ENCODE results near the gene CLEC9A.
"Not testable (repeated sequence)": the region's sequence is repeated elsewhere in the genome, so short reads cannot be mapped to it uniquely, and the experiment has no call there.

Gene CLEC9A

DNA sequence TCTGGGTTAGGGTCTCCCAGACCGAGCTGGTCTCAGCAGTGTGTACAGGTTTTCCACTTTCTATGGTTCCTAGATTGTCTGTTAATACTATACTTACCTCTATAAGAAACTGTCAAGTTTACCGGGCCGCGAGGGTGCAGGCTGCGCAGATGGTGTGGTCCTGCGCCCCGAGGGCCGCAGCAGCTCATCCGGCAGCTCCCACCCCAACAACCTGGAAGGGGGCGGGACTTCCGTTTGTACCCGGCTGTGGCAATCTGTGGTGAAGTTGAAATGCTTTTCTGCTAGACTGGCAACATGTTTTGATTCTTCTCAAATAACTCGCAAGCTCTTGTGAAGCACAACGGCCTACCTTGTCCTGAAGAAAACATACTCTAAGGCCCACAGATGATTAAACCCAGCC lies at the start of gene CLEC9A:
TSS of gene CLEC9A (plus strand) at position 237 of the 400 bp plus-strand sequence. CDS start 22,006 bp downstream, outside the sequence.
- no peak for DNase-seq

DNA sequence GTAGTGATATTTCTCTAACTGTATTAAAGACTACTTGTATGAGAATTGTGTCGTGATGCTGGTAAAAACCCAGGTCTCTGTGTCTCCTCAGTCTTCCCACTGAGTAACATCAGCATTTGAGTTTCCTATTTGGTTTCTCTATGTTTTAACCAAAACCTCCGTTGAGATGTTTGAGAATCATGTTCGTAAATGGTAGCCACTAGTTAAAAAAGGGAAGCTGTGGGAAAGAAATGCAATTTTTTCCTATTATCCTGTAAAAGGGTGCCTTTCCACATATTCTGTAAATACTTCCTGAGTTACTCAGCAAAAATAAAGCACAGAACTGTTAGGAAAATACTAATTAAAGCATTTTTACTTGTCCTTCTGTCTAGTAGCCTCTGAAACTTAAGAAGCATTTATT lies 38.6 kb upstream of the CLEC9A start:
- DNase-seq: no peak

DNA sequence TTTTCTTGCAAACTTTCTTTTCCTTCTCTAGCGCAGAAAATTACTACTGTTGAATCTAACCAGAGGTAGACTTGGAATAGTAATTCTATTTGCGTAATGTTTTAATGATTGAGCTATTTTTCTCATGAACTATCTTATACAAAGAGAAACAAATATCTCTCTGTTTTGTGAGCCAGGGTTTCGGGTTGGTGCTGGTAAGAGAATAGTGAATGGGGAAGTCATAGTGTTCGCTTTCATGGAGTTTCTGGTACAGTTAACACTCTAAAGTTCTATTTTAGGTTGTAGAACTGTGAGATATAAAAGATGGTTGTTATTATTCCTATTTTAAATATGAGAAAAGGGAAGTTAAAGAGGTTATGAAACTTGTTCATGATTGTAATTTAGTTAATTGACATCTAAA lies 38.2 kb upstream of the CLEC9A start:
- DNase-seq: no peak

DNA sequence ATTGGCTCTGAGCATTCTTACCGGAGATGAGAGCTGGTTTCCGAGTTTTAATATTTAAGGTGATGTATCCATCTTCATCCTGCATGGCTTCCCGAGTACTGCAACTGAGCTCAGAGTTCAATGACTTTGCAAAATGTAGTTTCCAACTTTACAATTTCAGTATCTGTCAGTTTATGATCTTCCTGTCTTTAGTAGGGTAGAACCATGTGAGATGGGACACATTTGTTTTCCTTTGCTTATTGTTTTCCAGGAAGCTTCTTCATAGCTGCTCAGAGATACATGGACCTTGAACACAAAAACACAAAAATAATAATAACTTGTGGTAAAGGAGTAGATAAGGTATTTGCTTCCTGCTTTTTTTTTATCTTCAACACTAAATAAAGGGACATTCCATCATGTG lies 31.5 kb upstream of the CLEC9A start, which contains the start of gene CLEC1B:
TSS of gene CLEC1B (minus strand) at position 106 of the 400 bp plus-strand sequence. CDS start at position 85, 21 bp downstream.
- DNase-seq: no peak

DNA sequence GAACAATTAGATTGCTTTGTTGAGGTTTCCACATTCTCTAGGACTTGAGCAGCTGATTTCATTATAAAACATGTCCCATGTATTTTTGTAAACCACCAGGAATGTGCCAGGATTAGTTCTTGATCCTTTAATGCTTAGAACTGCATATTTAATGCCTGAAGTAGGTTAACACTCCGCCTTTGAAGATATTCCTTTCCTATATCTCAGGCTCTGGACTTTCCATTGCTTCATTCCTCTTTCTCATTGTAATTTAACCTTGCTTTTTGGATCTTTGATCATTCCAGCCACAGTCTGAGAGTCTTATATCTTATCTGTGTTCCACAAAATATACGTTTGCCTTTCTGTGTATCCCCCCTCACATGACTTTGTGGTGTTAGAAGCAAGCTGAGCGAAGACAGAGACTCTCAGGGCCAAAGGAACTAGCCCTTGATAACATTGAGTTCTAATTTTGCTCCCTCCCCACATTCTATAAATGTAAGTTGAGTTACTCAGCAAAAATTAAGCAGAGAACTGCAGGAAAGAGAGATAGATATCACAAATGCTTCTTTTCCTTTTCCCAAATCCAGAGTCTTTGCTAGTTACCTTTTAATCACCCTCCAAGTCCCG lies 29.2 kb upstream of the CLEC9A start:
- no peak for DNase-seq

DNA sequence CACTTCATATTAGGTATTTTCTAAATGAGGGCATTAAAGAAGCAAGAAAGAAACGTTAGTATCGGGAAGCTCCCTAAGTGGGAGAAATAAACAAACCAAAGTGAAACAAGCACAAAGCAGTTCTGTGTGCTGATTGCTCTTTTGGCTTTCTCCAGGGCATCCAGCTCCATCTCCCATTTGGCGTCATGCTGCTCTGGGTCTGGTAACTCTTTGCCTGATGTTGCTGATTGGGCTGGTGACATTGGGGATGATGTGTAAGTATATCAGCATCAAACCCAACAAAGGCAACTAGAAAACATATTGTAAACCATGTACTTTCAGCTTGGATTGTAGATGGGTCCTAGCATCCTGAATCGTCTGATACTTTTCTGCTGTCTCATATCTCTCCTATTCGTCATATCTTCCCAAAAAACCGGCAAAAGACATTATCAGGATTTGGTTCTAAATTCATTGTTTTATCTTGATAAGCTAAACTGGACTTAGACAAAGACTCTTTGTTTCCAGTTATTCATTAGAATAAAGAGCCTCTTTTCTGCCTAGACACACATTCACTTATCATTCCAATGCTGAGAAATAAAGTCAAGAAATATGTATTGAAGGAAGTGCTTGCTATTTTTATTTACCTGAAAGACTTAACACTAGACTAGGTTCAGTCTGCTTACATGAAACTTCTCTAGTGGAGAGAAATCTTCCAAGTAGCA lies 17.7 kb upstream of the CLEC9A start:
- no peak for DNase-seq

DNA sequence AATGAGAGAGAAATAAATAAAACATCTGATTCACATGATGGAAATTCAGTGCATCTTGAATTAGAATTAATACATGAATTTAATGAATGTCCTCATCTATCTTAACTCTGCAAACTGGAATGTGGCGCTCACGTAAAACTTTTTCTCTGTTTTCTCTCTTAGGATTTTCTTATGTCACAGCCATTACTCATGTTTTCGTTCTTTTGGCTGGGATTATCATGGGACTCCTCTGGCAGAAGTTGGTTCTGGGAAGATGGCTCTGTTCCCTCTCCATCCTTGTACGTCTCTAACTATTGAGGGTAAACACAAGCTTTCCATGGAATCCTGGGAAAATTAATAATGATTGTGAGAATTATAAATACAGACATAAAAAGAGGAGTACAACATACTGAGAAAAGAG lies 15.0 kb upstream of the CLEC9A start:
- DNase-seq: no peak

DNA sequence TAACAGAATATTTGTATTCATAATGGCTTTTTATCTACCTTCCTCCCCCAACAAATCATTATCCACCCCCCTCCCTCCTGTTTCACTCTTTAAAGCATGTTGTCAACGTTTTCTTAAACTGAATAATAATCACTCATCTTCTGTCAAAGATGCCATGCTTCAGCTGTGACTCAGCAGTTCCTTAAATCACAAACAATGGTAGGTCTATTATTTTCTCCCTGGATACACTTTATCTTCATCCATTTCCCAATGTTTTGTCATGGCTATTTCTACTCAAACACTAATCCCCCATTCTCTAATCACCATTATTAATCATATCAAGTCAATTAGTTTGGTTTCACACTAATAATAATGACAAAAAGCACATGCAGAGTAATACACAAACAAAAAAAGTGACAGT lies 13.6 kb upstream of the CLEC9A start:
- DNase-seq: no peak

DNA sequence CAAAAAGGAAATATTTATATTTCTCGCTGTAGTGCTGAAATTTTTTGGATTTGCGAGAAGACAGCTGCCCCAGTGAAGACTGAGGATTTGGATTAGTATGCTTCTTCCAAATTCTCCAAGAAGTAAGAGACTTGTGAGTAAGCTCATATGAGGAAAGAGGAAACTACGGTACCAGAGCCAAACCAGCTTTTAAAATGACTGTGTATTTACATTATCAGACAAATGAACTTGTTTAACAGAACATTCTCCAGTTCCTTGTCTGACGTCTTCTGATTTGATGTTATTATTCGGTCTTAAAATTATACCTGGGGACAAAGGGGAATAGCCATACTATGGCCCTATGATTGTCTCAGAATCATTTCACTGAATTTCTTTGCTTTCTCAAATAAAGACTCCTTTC lies 12.1 kb upstream of the CLEC9A start:
- no peak for DNase-seq

DNA sequence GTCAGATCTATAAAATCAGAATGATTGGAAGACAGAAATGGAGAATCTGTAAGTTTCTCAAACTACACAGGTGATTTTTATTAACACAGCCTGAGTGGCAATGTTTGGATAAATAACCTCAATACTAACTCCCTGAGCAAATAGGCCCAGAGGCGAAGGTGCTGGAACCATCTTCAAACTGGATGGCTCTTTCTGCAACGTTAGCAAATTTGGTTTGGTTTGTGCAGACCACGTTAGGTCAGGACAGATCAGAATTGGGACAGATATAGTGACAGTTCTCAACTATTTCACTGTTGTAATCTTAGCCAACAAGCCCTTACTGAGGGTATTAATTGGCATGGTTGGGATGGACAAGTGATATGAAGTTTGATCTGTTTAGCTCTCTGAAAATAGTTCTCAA lies 9.1 kb upstream of the CLEC9A start:
- DNase-seq: no peak

DNA sequence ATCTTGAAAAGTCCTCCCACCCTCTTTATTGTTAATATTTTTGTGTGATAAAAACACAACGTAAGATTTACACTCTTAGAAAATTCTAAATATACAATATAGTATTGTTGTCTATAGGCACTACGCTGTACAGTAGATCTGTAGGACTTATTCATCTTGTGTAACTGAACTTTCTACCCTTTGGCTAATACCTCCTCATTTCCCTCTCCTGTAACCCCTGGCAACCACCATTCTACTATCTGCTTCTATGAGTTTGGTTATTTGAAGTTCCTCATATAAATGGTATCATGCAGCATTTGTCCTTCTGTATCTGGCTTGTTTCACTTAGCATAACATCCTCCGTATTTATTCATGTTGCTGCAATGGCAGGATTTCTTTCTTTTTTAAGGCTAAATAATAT lies 5.2 kb upstream of the CLEC9A start:
- DNase-seq: no peak

DNA sequence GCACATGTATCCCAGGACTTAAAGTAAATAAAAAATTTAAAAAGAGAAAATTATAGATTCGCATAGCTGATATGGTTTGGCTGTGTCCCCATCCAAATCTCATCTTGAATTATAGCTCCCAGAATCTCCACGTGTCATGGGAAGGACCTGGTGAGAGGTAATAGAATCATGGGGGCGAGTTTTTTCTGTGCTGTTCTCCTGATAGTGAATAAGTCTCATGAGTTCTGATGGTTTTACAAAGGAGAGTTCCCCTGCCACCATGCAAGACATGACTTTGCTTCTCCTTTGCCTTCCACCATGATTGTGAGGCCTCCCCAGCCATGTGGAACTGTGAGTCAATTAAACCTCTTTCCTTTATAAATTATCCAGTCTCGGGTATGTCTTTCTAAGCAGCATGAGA lies 3.8 kb upstream of the CLEC9A start:
- not testable (repeated sequence) for DNase-seq

DNA sequence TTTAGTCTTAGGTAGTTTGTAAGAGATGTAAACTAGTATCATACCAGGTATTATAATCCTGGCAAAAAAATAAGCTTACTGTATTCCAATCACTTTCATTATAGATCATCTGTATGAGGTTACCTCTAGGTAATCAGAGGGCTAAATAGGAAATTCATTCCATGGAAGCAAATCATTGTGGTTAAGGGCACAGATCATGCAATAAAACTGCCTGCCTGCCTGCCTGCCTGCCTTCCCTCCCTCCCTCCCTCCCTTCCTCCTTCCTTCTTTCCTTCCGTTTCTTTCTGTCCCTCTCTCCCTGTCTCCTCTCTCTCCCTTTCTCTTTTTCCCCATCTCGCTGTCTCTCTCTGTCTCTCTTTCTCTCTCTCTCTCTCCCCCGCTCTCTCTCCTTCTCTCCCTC lies 3.2 kb upstream of the CLEC9A start:
- DNase-seq: no peak

DNA sequence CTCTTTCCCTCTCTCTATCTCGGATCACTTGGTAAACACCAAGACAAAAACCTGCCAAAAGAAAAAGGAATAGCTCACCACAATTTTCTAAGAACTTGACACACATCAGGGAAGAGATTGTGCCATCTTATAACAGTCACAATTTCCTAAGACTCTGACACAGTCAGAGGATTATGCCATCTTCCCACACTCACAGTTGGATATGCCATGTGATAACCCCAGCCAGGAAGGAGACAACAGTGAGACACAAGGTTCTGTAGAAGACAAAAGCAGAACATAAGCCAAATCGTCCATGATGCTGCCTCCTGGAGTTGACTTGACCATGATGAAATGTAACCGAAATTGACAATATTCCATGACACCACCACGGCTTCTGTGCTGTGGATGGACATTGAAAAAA lies 2.8 kb upstream of the CLEC9A start:
- no peak for DNase-seq

DNA sequence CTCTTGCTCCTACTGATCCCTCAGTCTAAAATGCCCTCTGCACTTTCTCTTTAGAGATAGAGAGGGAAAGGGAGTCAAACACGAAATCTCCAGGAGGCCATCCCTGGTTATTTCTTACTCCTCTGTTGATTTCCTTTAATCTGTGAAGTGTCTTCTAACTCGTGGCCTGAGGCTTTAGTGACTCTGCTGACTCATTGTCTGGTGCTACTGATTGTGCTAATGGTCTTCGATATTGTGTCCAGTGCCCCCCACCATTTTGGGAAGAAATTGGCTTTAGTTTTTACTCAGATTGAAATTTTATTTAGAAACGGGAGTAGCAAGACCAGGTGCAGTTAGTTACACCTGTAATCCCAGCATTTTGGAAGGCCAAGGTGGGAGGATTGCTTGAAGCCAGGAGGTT lies 839 bp downstream of the CLEC9A start:
- no peak for DNase-seq

DNA sequence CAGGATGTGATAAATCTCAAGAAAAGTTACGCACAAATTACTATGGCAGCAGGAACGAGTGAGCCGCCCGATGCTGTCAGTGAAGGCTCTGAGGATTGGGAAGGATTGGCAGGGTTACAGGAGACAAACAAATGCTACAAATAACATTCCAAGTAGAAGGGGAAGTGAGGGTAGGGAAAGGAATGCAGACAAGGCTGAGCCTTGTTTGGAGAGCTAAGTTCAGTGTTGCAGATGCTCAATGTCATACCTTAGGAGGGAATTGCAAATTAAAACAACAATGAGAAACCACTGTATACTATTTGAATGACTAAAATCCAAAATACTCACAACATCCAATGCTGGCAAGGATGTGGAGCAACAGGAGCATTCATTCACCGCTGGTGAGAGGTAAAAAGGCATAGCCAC lies 1.3 kb downstream of the CLEC9A start:
- no peak for DNase-seq

DNA sequence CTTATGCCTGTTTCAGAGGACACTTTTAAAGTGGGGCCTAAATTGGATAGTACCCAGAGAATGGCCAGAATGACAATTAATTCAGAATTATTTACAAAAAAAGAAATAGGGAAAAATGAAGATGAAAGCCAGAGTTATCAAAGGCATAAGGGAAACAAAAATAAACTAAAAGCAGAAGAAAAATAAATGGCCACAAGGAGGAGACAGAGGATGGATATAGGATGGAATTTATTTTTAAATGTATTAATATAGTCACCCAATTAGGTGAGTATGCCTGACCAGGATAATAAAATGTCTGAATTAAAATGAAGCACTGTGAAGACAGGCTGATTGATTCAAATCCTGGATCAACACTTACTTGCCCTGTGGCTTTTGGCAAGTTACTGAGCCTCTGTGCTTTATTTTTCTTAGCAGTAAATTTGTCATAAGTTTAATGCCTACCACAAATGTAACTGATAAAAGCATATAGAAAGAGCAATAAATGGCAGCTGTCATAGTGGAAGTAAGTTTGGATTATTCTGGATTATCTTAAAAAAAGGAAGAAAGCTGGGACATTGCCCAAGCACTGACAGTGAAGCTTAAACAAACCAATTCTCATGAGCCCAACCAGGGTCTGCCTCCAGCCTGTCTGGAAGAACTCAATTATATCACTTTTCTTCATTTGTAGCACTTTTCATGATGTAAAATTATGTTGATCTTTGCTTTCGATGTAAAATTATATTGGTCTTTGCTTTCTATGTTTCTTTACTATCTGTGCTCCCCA lies 3.5 kb downstream of the CLEC9A start:
- no peak for DNase-seq

DNA sequence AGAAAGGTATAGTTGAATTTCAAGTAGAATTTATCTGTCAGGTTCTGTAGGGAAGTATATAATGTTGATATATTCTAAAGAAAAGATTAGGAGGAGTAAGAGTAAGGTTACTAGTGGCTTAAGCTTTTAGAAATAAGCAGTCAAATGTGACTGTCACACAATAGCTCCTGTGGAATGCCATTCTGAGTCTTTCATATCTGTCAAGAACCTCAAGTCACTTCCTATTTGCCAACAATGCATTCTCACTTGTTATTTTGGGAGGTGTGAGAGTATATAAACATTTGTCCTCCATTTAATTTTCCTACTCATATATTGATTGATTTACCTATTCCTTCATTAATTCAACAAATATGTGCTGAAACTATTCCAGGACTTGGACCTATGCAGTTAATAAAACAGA lies 11.7 kb downstream of the CLEC9A start:
- DNase-seq: no peak

DNA sequence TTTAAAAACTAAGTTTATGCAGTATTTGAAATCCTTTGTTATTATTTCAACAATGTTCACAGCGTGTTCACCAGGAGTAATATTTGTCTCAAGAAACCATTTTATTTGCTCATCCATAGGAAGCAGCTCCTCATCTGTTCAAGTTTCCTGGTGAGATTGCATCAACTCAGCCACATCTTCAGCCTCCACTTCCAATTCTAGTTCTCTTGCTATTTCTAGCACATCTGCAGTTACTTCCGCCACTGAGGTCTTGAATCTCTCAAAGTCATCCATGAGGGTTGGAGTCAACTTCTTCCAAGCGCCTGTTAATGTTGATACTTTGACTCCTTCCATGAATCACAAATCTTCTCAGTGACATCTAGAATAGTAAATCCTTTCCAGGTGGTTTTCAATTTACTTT lies 18.0 kb downstream of the CLEC9A start:
- no peak for DNase-seq

DNA sequence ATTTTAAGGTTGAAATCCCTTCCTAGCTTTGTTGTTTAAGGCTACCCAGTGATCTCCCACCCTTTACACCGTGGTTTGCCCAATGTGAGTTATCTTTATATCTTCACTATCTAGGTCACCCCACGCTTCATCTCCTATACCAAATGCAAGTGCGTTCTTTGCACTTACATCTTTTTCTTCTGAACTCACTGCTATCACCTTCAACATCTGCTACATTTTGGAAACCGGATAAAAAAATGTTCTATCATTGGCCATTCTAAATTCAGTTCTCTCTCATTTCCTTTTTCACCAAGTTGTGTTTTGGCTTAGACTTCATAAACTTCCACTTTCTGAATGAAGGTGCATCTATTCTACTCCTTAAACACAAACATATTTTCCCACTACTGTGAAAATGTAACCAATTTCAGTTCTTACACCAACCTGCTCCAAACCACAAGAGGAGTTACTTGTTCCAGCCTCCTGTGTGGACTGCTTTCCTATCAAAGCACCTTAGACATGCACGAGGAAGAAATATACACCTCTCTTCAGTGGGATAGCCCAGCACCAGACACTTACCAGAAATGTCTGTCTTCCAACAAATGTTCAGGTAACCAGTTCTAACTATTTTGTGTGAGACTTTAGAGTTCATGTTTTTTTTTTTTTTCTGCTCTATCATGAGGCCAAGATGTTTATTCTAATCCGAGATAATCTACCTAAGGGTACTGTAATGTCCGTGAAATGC lies 21.9 kb downstream of the CLEC9A start:
- peak; percentile 9 for DNase-seq

DNA sequence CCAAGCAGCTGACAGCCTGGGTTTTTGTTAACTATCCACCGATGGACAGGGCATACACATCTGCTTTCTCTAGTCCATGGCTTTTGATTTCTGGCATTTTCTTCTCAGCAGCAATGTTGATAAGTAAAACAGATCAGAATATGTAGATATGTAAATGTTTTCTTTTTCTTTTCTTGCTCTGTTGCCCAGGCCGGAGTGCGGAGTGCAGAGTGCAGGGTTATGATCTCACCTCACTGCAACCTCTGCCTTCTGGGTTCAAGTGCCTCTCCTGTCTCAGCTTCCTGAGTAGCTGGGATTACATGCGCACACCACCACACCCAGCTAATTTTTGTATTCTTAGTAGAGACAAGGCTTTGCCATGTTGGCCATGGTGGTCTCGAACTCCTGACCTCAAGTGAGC lies 27.9 kb downstream of the CLEC9A start:
- DNase-seq: no peak

DNA sequence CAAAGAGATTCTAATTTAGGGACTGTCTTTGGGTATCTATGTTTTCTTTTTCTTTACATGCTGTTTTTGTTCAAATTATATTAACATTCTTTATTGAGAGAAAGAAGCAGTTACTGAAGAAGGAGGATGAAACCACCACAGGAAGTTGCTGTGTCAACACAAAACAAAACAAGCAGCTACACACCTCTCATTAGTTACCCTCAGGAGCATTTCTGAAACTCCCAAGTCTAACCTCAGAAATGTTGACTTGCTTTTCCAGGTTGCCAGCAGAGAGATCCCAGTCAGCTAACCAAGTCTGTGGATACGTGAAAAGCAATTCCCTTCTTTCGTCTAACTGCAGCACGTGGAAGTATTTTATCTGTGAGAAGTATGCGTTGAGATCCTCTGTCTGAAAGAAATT lies 34.8 kb downstream of the CLEC9A start:
- DNase-seq: peak; percentile 19

DNA sequence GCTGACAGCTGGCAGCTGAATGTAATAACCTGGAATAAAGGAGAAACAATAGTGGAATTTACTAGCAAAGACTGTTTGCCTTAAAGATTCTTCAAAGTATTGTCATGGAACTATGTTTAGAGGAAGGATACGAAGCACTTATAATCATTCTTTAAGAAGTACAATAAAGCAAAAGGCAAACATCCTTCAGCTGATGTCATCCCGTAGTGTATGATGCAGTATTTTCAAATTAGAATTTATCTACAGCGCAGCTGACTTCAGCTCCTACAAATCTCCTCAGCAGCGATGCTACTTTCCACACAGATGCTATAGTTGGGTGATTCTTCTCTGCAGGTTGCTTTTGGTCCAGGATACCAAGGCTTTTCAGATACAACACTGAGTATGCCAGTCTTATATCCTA lies 36.8 kb downstream of the CLEC9A start:
- DNase-seq: no peak

DNA sequence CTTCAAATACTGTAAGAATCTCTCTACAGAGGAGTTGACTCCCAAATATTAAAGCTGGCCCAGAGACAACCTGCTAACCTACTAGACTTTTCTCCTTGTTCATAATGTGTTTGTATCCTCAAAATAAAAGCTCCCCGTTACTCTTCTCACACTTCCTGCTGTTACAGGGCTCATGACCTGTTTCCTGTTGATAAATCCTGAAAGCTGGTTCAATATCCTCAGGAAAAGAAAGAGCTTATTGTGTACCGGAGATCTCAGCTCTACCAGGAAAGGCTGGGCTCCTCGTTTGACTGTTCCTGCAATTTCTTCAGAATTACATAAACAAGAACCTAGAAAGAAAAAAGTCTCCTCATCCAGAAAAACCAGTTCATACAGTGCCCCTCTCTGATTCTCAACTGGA lies 37.5 kb downstream of the CLEC9A start:
- no peak for DNase-seq

All from activated CD4-positive, alpha-beta T cell treated with anti-CD3 and anti-CD28 coated beads, Interleukin-2, Interleukin-6, amounts not matched to agents 100 ng/mL and 50 ng/mL, durations not matched to agents 16 hours and 8 hours (primary cell).